Measurements from ENCODE around the gene GPC5. TPM values are rescaled to one million over a fixed set of nuclear protein-coding genes. Genes with fewer than 3 reads are reported as not detected.

The GPC5 gene
- total RNA-seq, 3 donors from 2014 or later, result 0.51 to 1.2 TPM; not detected in 1

- TF ChIP-seq CTCF (IDR thresholded peaks at IDR 0.05), result no peak
- intact Hi-C loops (cut with DNase I, micrococcal nuclease), result no loop called here
- no peak for ATAC-seq
- no peak for DNase-seq
- no peaks in the 10 kb centered on the region for H3K4me1 ChIP-seq (ENCODE audit: low read depth)
- H3K9me3 ChIP-seq, result no peaks in the 10 kb centered on the region
- no peak overlapping the region for H3K4me3 ChIP-seq
- no peaks in the 10 kb centered on the region for H3K36me3 ChIP-seq (ENCODE audit: low read depth)
These were observed 254.2 kb downstream of the GPC5 start for GRCh38 chr13:91652404-91653301.

DNA sequence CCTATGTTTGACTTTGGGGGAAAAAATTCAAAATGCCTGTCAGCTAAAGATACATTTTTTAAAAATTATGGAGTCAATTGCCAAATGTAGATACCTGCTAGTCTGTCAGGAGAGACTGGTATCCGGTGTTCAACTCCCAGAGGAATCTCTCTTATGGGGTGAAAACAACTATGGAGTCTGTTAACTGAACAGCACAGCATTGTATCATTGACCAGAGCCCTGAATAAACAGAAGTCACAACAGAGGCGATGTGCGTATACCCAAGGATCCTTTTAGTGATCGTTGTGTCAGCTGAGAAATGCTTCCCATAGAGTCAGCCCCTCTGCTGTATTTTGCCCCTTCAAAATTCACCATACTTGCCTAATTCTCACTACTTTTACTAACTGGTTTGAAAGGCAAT is 257.3 kb downstream of the GPC5 start:
- ATAC-seq (no peak), DNase-seq (no peak)
- H3K4me3 ChIP-seq, result no peak overlapping the region
- intact Hi-C loops (cut with DNase I, micrococcal nuclease), result no loop called here
- no peaks in the 10 kb centered on the region for H3K4me1 ChIP-seq (ENCODE audit: low read depth)
- H3K36me3 ChIP-seq (ENCODE audit: low read depth), result no peaks in the 10 kb centered on the region
- H3K9me3 ChIP-seq, result no peaks in the 10 kb centered on the region
- TF ChIP-seq CTCF (IDR thresholded peaks at IDR 0.05), result no peak

- no peak for ATAC-seq
- Histone ChIP-seq H3K9me3 (no peaks in the 10 kb centered on the region), H3K36me3 (ENCODE audit: low read depth) (no peaks in the 10 kb centered on the region), H3K4me3 (no peak overlapping the region), H3K4me1 (ENCODE audit: low read depth) (no peaks in the 10 kb centered on the region)
- intact Hi-C loops (cut with DNase I, micrococcal nuclease), result no loop called here
- no peak for DNase-seq
- TF ChIP-seq CTCF (IDR thresholded peaks at IDR 0.05), result no peak
These were observed 258.9 kb downstream of the GPC5 start for GRCh38 chr13:91657283-91657682.

GRCh38 chr13:91659256-91660075 is 261.0 kb downstream of the GPC5 start:
- ATAC-seq (no peak), DNase-seq (no peak)
- Histone ChIP-seq H3K4me3 (no peak overlapping the region), H3K4me1 (ENCODE audit: low read depth) (no peaks in the 10 kb centered on the region), H3K9me3 (no peaks in the 10 kb centered on the region), H3K36me3 (ENCODE audit: low read depth) (no peaks in the 10 kb centered on the region)
- intact Hi-C loops (cut with DNase I, micrococcal nuclease), result no loop called here
- no peak for TF ChIP-seq CTCF (IDR thresholded peaks at IDR 0.05)

GRCh38 chr13:91660076-91660415 is 261.6 kb downstream of the GPC5 start:
- intact Hi-C loops (cut with DNase I, micrococcal nuclease), result no loop called here
- no peaks in the 10 kb centered on the region for H3K4me1 ChIP-seq (ENCODE audit: low read depth)
- H3K4me3 ChIP-seq, result no peak overlapping the region
- TF ChIP-seq CTCF (IDR thresholded peaks at IDR 0.05), result no peak
- no peaks in the 10 kb centered on the region for H3K36me3 ChIP-seq (ENCODE audit: low read depth)
- DNase-seq (no peak), ATAC-seq (no peak)
- H3K9me3 ChIP-seq, result no peaks in the 10 kb centered on the region

All from mucosa of descending colon (tissue), 3 donors.